ENCODE measurements around the gene ARHGAP28. TPM values are rescaled to one million over a fixed set of nuclear protein-coding genes. Genes with fewer than 3 reads are reported as not detected.

Gene ARHGAP28
- total and polyA plus RNA-seq, 3 donors from 2014 or later: 45.5 to 161 (median 76.8) TPM

- Histone ChIP-seq H3K4me3 (no peak overlapping the region), H3K27ac (peak overlapping the region in 1 of 2 donors; percentile 70), H3K27me3 (no peaks in the 10 kb centered on the region), H3K4me1 (peaks cover 11% of the 10 kb centered on the region), H3K36me3 (ENCODE audit: low read depth, missing control alignments) (no peaks in the 10 kb centered on the region), H3K9me3 (no peaks in the 10 kb centered on the region)
- TF ChIP-seq POLR2A (IDR thresholded peaks at IDR 0.05) (no peak), CTCF (IDR thresholded peaks at IDR 0.05) (no peak)
- WGBS, 2 donors: 89 to 90% methylated on average over 7 of the region's 7 CpGs
- intact Hi-C loops (cut with DNase I; ENCODE audit: low total_unique reads): loop anchor here (10.0 kb wide), 1 partner anchor 150 kb away; no protein-coding TSS in a partner anchor
- DNase-seq: no peak
These were observed 5.4 kb downstream of the ARHGAP28 start for GRCh38 chr18:6734726-6735430.

GRCh38 chr18:6737833-6738232 lies 8.3 kb downstream of the ARHGAP28 start:
- H3K36me3 ChIP-seq (ENCODE audit: low read depth, missing control alignments): no peaks in the 10 kb centered on the region
- DNase-seq: no peak
- TF ChIP-seq POLR2A (IDR thresholded peaks at IDR 0.05) (no peak), CTCF (IDR thresholded peaks at IDR 0.05) (no peak)
- no peak overlapping the region for H3K4me3 ChIP-seq
- no peaks in the 10 kb centered on the region for H3K27me3 ChIP-seq
- H3K9me3 ChIP-seq: no peaks in the 10 kb centered on the region
- peaks cover 22% of the 10 kb centered on the region for H3K4me1 ChIP-seq
- no peak overlapping the region for H3K27ac ChIP-seq
- intact Hi-C loops (cut with DNase I; ENCODE audit: low total_unique reads): loop anchor here (10.0 kb wide), 1 partner anchor 147 kb away; no protein-coding TSS in a partner anchor

- H3K27ac ChIP-seq: no peak overlapping the region
- TF ChIP-seq POLR2A (IDR thresholded peaks at IDR 0.05): no peak
- no peak for TF ChIP-seq CTCF (IDR thresholded peaks at IDR 0.05)
- no peak overlapping the region for H3K4me3 ChIP-seq
- H3K9me3 ChIP-seq: no peaks in the 10 kb centered on the region
- peaks cover 18% of the 10 kb centered on the region for H3K4me1 ChIP-seq
- 71 to 85% methylated on average over 4 of the region's 4 CpGs for WGBS, 2 donors
- intact Hi-C loops (cut with DNase I; ENCODE audit: low total_unique reads): loop anchor here (10.0 kb wide), 1 partner anchor 146 kb away; no protein-coding TSS in a partner anchor
- no peak for DNase-seq
- no peaks in the 10 kb centered on the region for H3K36me3 ChIP-seq (ENCODE audit: low read depth, missing control alignments)
- H3K27me3 ChIP-seq: no peaks in the 10 kb centered on the region
These were observed 9.1 kb downstream of the ARHGAP28 start for GRCh38 chr18:6738622-6739021.

- 27 to 29% methylated on average over 2 of the region's 2 CpGs for WGBS, 2 donors
- peaks cover 18% of the 10 kb centered on the region for H3K4me1 ChIP-seq
- no peaks in the 10 kb centered on the region for H3K36me3 ChIP-seq (ENCODE audit: low read depth, missing control alignments)
- TF ChIP-seq POLR2A (IDR thresholded peaks at IDR 0.05): no peak
- no peak for TF ChIP-seq CTCF (IDR thresholded peaks at IDR 0.05)
- H3K27me3 ChIP-seq: no peaks in the 10 kb centered on the region
- H3K27ac ChIP-seq: peak overlapping the region; percentile 44 to 76
- no peaks in the 10 kb centered on the region for H3K9me3 ChIP-seq
- peak; percentile 70 for DNase-seq
- H3K4me3 ChIP-seq: no peak overlapping the region
- intact Hi-C loops (cut with DNase I; ENCODE audit: low total_unique reads): no loop called here
These were observed 11.7 kb downstream of the ARHGAP28 start for GRCh38 chr18:6741232-6741663.

- H3K9me3 ChIP-seq: no peaks in the 10 kb centered on the region
- H3K27ac ChIP-seq: peak overlapping the region; percentile 44 to 76
- H3K4me3 ChIP-seq: no peak overlapping the region
- WGBS, 2 donors: 64 to 65% methylated on average over 2 of the region's 2 CpGs
- TF ChIP-seq CTCF (IDR thresholded peaks at IDR 0.05) (no peak), POLR2A (IDR thresholded peaks at IDR 0.05) (no peak)
- H3K36me3 ChIP-seq (ENCODE audit: low read depth, missing control alignments): no peaks in the 10 kb centered on the region
- no peak for DNase-seq
- no peaks in the 10 kb centered on the region for H3K27me3 ChIP-seq
- intact Hi-C loops (cut with DNase I; ENCODE audit: low total_unique reads): no loop called here
- H3K4me1 ChIP-seq: peaks cover 18% of the 10 kb centered on the region
These were observed 12.3 kb downstream of the ARHGAP28 start for GRCh38 chr18:6741786-6742185.
